Activated B cell treated with CpG ODN at 0.5 μM for 24 hours (primary cell): ENCODE measurements around the gene PLEKHO2. TPM values are rescaled to one million over a fixed set of nuclear protein-coding genes. Genes with fewer than 3 reads are reported as not detected.

ENCODE experiments used
- ATAC-seq: fragments of 200-7000 bp; cut with Tn5 transposase; one replicate; pipeline ENCODE4 v1.10.0; 2021; ENCODE audit warnings: low read depth, mild to moderate bottlenecking, moderate library complexity
- CTCF ChIA-PET: fragments of 350-600 bp; sonication (Branson Sonifier 250); formaldehyde crosslinking; loops from one replicate; lab custom pipeline; 2021; ENCODE audit warnings: antibody characterized with exemption; lab: Charles Lee
- POLR2A ChIA-PET: fragments of 350-600 bp; sonication (Branson Sonifier 250); formaldehyde crosslinking; loops from one replicate; lab custom pipeline; 2021; ENCODE audit warnings: antibody characterized with exemption; lab: Charles Lee
- DNase-seq: peaks from one replicate; pipeline ENCODE4 v3.0.0; 2022
- H3K27ac Mint-ChIP-seq: one replicate; pipeline ENCODE4 v1.8.0; 2020; ENCODE audit warnings: mixed read lengths
- H3K27me3 Mint-ChIP-seq: one replicate; pipeline ENCODE4 v1.8.0; 2021; ENCODE audit warnings: mixed read lengths
- H3K36me3 Mint-ChIP-seq: one replicate; pipeline ENCODE4 v1.8.0; 2021; ENCODE audit warnings: low read depth, mixed read lengths
- H3K4me1 Mint-ChIP-seq: one replicate; pipeline ENCODE4 v1.8.0; 2021; ENCODE audit warnings: mixed read lengths
- H3K4me3 Mint-ChIP-seq: one replicate; pipeline ENCODE4 v1.8.0; 2020; ENCODE audit warnings: mild to moderate bottlenecking, mixed read lengths
- H3K9me3 Mint-ChIP-seq: one replicate; pipeline ENCODE4 v1.8.0; 2020; ENCODE audit warnings: mixed read lengths
- CTCF ChIP-seq: fragments of 200-600 bp; IDR thresholded peaks from one replicate; pipeline ENCODE4 v1.8.0; 2022; ENCODE audit warnings: antibody characterized with exemption, mild to moderate bottlenecking
- intact Hi-C: fragments of 100-400 bp; cut with micrococcal nuclease; formaldehyde crosslinking; loops from one replicate; pipeline ENCODE4 v1.15.1; 2024
- total RNA-seq: library from RNA; stranded (reverse); gene quantifications from 2 replicates; pipeline ENCODE4 v1.2.3, GENCODE V29; 2022

The PLEKHO2 gene
- total RNA-seq, 1 donor from 2014 or later, result 38.1 TPM

GRCh38 chr15:64865126-64865997 lies 23.6 kb downstream of the PLEKHO2 start:
- ATAC-seq, result peak; percentile 90
- no peak for TF ChIP-seq CTCF
- Mint-ChIP-seq H3K9me3 (no peaks in the 10 kb centered on the region), H3K27ac (peak overlapping the region; percentile 71), H3K4me1 (peaks cover 41% of the 10 kb centered on the region), H3K27me3 (no peaks in the 10 kb centered on the region), H3K4me3 (peak overlapping the region; percentile 41), H3K36me3 (peaks cover 71% of the 10 kb centered on the region)
- ChIA-PET CTCF (interaction anchor here (1.9 kb wide), 1 partner anchor 29 kb away, joined by 17 read pairs; no protein-coding TSS in a partner anchor), POLR2A (interaction anchor here (0.6 to 3.7 kb wide), 5 partner anchors 10 to 171 kb away, joined by 3 to 42 read pairs (median 4); no protein-coding TSS in a partner anchor)
- DNase-seq, result peak; percentile 39
- intact Hi-C loops, result loop anchor here (1.0 to 2.0 kb wide), 4 partner anchors 17 to 39 kb away; partner anchors contain the start of gene PLEKHO2

- H3K9me3 Mint-ChIP-seq, result no peaks in the 10 kb centered on the region
- CTCF ChIA-PET, result interaction anchor here (1.9 kb wide), 2 partner anchors 28 to 29 kb away, joined by 6 to 17 read pairs; no protein-coding TSS in a partner anchor
- H3K36me3 Mint-ChIP-seq, result peaks cover 66% of the 10 kb centered on the region
Observed at GRCh38 chr15:64865998-64866520, 24.3 kb downstream of the PLEKHO2 start.

GRCh38 chr15:64869501-64869900 lies 27.8 kb downstream of the PLEKHO2 start:
- Mint-ChIP-seq H3K27me3 (no peaks in the 10 kb centered on the region), H3K27ac (no peak overlapping the region), H3K4me3 (no peak overlapping the region), H3K36me3 (peaks cover 40% of the 10 kb centered on the region), H3K9me3 (no peaks in the 10 kb centered on the region), H3K4me1 (peaks cover 33% of the 10 kb centered on the region)
- ChIA-PET CTCF (no interaction called here), POLR2A (interaction anchor here (0.6 to 1.0 kb wide), 2 partner anchors 24 to 430 kb away, joined by 3 to 4 read pairs; no protein-coding TSS in a partner anchor)
- TF ChIP-seq CTCF, result no peak
- ATAC-seq (no peak), DNase-seq (no peak)
- intact Hi-C loops, result no loop called here

More at GRCh38 chr15:64865998-64866520, 24.3 kb downstream of the PLEKHO2 start:
- Mint-ChIP-seq H3K27me3 (no peaks in the 10 kb centered on the region), H3K4me1 (peaks cover 44% of the 10 kb centered on the region), H3K4me3 (no peak overlapping the region), H3K27ac (no peak overlapping the region)
- DNase-seq (no peak), ATAC-seq (no peak)
- no peak for TF ChIP-seq CTCF
- POLR2A ChIA-PET, result interaction anchor here (0.6 to 3.7 kb wide), 4 partner anchors 17 to 170 kb away, joined by 3 to 42 read pairs (median 12); no protein-coding TSS in a partner anchor
- intact Hi-C loops, result loop anchor here (1.0 to 2.0 kb wide), 4 partner anchors 17 to 39 kb away; partner anchors contain the start of gene PLEKHO2

GRCh38 chr15:64870353-64870752 lies 28.6 kb downstream of the PLEKHO2 start:
- POLR2A ChIA-PET, result interaction anchor here (0.6 to 1.1 kb wide), 2 partner anchors 25 to 431 kb away, joined by 3 to 6 read pairs; no protein-coding TSS in a partner anchor
- intact Hi-C loops, result no loop called here
- Mint-ChIP-seq H3K36me3 (peaks cover 35% of the 10 kb centered on the region), H3K9me3 (no peaks in the 10 kb centered on the region), H3K27ac (no peak overlapping the region), H3K4me3 (no peak overlapping the region), H3K27me3 (no peaks in the 10 kb centered on the region), H3K4me1 (peaks cover 24% of the 10 kb centered on the region)
- DNase-seq, result no peak
- CTCF ChIA-PET, result no interaction called here
- ATAC-seq, result no peak
- TF ChIP-seq CTCF, result no peak
